A673 (cell line): Measurements from ENCODE around the gene SYNJ1.

ENCODE experiments used
- CTCF ChIP-seq: fragments of 300-800, 200-600 bp; sonication (generic); conservative IDR thresholded peaks from 2 replicates; pipeline ENCODE4 v1.5.1; 2017; ENCODE audit warnings: low read depth, mild to moderate bottlenecking, antibody characterized with exemption, low read length, moderate library complexity, mixed read lengths
- EZH2 ChIP-seq: fragments of 200-600 bp; sonication (generic); IDR thresholded peaks from 2 replicates; pipeline ENCODE4 v1.6.1; 2017; ENCODE audit warnings: borderline replicate concordance, low read depth, mild to moderate bottlenecking, mixed read lengths, antibody characterized with exemption, low read length; ENCODE audit not compliant: poor library complexity, severe bottlenecking

DNA sequence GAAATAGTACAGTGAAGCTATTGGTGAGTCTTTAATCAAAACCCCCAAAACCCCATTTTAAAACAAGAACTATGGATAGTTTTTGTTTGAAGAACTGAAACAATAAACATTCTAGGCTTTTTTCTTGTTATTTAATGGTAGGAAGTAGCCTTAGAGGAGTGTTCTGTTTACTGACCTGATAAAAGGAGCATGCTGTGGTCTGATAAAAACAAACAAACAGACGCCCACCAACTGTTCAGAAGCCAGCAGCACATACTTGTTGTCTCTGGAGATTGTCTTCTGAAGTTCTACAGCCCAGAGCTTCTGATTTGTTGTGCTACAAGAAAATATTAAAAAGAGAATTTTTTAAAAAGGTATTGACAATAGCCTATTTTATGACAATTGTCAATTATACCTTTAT, 61.6 kb downstream of the SYNJ1 start:
- TF ChIP-seq EZH2: no peak
- no peak for TF ChIP-seq CTCF
